Stimulated activated CD4-positive, alpha-beta T cell treated with anti-CD3 and anti-CD28 coated beads, Interleukin-15, amount 100 ng/mL, for 24 hours (primary cell): ENCODE data around the gene OR2G2.
A peak's percentile ranks its signal among the peaks of the same experiment; 100 is the strongest.

Source experiments
- DNase-seq: peaks from one replicate; pipeline ENCODE4 v3.0.0-alpha.2; 2020

OR2G2 gene

GRCh38 chr1:247588060-247588459 is at the start of gene OR2G2:
Gene OR2G2 (plus strand): TSS chr1:247588360. CDS start chr1:247588360, 0 bp downstream.
- no peak for DNase-seq

GRCh38 chr1:247538561-247538960 is 49.6 kb upstream of the OR2G2 start:
- no peak for DNase-seq

GRCh38 chr1:247539215-247539614 is 48.9 kb upstream of the OR2G2 start:
- DNase-seq: no peak

- no peak for DNase-seq
Measured at GRCh38 chr1:247540581-247540980, 47.6 kb upstream of the OR2G2 start.

- DNase-seq: no peak
Measured at GRCh38 chr1:247542811-247543210, 45.3 kb upstream of the OR2G2 start.

GRCh38 chr1:247548092-247548491 is 40.1 kb upstream of the OR2G2 start:
- DNase-seq: no peak

- DNase-seq: peak; percentile 47
Measured at GRCh38 chr1:247548769-247549182, 39.4 kb upstream of the OR2G2 start, which contains the start of gene GCSAML. Gene GCSAML (plus strand): TSS chr1:247549134. CDS start chr1:247549192, 58 bp downstream.

- no peak for DNase-seq
Measured at GRCh38 chr1:247551721-247552120, 36.4 kb upstream of the OR2G2 start.

GRCh38 chr1:247552231-247552630 is 35.9 kb upstream of the OR2G2 start:
- DNase-seq: no peak

GRCh38 chr1:247557926-247558674 is 30.1 kb upstream of the OR2G2 start:
- DNase-seq: no peak

GRCh38 chr1:247561711-247562110 is 26.4 kb upstream of the OR2G2 start:
- DNase-seq: no peak

- DNase-seq: no peak
Measured at GRCh38 chr1:247562198-247562597, 26.0 kb upstream of the OR2G2 start.

- DNase-seq: no peak
Measured at GRCh38 chr1:247574236-247574635, 13.9 kb upstream of the OR2G2 start.

- no peak for DNase-seq
Measured at GRCh38 chr1:247574664-247575063, 13.5 kb upstream of the OR2G2 start.

GRCh38 chr1:247576514-247576913 is 11.6 kb upstream of the OR2G2 start:
- no peak for DNase-seq

- DNase-seq: no peak
Measured at GRCh38 chr1:247578946-247579460, 9.2 kb upstream of the OR2G2 start.

GRCh38 chr1:247605286-247605685 is 17.1 kb downstream of the OR2G2 start, which contains the start of gene OR2G3:
Gene OR2G3 (plus strand): TSS chr1:247605586. CDS start chr1:247605586, 0 bp downstream.
- no peak for DNase-seq

GRCh38 chr1:247613405-247613804 is 25.2 kb downstream of the OR2G2 start:
- no peak for DNase-seq

- DNase-seq: no peak
Measured at GRCh38 chr1:247614625-247615024, 26.5 kb downstream of the OR2G2 start.

- no peak for DNase-seq
Measured at GRCh38 chr1:247627951-247628350, 39.8 kb downstream of the OR2G2 start.

GRCh38 chr1:247638011-247638410 is 49.9 kb downstream of the OR2G2 start:
- DNase-seq: no peak

GRCh38 chr1:247638781-247639180 is 50.6 kb downstream of the OR2G2 start:
- no peak for DNase-seq
